HG02884 (cell line): ENCODE results near the gene FMN2.
"Not testable (repeated sequence)": the region's sequence is repeated elsewhere in the genome, so short reads cannot be mapped to it uniquely, and the experiment has no call there.

Experiments
- ATAC-seq: cut with Tn5 transposase; IDR thresholded peaks from one replicate; pipeline ENCODE4 v1.9.1; 2021; ENCODE audit warnings: mild to moderate bottlenecking, moderate library complexity; ENCODE audit not compliant: unreplicated experiment

FMN2 gene

DNA sequence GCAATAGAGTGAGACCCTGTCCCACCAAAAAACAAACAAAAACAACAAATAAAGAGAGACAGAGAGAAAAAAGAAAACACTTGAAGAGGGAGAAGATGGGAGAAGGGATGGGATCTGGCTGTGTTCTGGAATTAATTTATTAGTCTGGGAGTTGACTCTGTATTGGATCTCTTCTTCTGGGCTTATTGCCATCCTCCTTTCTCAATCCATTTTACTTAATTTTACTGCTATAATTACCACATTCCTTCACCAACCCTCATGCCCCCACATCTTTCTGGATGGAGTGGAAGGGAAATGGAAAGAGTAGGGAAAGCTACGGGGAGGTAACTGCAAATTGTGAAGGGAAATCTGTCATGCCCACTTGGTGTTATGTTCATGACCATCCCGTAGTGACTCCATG lies 42.9 kb downstream of the FMN2 start:
- ATAC-seq = no peak

DNA sequence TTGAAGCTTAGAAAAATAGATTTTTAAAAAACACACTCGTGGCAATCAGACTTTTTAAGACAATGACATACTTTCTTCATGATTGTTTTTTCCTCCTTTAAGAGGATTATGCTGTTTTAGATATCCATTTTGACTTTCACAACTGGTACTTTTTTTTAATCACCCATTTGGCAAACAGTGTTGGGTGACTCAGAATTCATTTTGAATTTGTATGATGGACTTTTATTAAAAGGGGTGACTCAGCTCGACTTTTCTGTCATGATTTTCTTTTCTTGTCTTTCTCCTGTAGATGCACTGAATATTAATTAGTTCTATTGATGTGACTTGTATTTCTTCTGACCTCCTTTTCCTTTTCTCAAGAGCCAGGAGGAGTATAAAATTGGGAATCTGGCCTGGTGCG lies 44.7 kb downstream of the FMN2 start:
- no peak for ATAC-seq

DNA sequence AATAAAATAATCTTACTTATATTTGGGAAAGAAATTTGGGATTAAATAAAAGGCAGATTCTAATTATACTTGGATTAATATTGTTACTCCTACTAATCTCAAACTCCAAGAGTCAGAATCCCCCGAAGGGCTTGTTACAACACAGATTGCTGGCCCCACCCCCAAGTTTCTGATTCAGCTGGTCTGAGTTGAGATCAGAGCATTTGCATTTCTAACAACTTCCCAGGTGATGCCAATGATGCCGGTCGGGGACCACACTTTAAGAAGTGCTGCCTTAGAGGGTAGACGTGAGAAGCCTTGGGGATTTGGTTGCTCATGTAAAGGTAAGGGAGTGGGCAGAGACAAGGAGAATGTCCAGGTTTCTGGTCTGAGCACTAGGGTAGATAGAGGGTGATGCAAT lies 47.2 kb downstream of the FMN2 start:
- no peak for ATAC-seq

DNA sequence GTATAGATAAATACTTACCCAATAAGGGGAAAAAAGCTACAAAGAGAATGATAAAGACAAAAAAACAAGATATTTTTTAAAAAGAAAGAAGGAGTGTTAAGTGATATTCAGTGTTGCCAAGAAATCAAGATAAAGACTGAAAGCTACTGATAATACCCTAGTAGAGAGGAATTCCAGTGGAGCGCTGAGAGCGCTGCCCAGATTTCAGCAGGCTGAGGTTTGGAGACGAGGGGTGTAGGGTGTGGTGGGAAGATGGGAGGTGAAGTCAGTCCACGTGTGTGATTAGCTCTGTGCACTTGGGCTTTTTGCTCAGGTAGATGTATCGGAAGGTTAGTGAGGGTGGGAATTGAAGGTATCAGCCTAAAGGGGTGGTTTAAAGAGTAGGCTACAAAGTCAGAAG lies 47.8 kb downstream of the FMN2 start:
- no peak for ATAC-seq

DNA sequence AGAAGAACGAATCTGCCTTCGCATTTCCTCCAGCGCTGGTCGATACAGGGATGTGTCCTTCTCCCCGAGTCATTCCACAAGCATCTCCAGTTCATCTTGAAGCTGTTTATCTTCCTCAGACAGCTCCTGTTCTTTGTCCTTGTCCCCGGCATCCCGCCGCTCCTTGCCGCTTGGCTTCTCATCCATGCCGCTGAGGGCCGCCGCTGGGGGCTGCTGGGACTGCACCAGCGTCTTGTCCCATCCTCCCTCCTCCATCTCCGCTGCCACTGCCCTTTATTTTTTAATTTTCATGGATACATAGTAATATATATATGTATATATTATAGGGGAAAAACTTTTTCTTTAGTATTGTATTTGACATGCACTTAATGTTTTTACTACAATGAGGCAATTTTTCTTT lies 53.4 kb downstream of the FMN2 start:
- no peak for ATAC-seq

DNA sequence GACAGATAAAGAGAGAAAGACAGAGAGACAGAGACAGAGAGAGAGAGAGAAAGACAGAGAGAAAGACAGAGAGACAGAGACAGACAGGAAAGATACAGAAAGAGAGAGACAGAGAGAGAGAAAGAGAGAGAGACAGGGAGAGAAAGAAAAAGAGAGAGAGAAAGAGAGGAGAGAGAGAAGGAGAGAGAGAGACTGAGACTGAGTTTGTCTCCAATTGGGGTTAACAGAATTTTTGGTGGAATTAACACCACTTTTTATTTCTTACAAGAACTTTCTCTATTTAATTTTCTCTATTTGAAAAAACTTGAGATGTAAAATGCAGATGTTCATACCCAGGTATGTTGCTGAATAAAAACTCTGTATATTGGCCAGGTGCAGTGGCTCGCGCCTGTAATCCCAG lies 56.6 kb downstream of the FMN2 start:
- ATAC-seq = no peak

DNA sequence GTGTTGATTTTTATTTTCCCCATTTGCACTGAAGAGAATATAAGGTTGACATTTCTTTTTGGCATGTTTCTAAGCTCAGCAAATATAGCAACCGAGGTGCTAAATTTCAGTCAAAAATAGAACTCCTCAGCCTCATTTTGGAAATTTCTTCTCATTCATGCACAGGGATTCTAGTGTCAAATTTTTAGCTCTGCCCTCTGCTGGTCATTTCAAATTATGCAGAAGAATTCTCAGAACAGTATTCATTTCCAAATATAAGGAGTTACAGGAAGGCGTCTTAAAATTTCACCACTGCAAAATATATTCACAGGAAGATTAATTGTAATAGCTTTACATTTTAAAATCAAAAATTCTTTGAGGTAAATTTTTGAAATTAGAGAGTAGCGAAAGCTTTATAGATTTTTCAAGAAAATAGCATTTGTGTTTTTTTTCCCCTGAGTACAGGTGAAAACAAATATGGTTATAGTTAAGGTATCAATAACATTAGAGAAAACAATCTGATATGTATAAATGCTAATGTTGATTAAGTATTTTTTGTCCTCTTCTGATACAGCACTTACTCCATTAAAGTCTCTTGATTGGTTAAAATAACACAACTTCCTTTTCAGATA lies 57.9 kb downstream of the FMN2 start:
- ATAC-seq = no peak

DNA sequence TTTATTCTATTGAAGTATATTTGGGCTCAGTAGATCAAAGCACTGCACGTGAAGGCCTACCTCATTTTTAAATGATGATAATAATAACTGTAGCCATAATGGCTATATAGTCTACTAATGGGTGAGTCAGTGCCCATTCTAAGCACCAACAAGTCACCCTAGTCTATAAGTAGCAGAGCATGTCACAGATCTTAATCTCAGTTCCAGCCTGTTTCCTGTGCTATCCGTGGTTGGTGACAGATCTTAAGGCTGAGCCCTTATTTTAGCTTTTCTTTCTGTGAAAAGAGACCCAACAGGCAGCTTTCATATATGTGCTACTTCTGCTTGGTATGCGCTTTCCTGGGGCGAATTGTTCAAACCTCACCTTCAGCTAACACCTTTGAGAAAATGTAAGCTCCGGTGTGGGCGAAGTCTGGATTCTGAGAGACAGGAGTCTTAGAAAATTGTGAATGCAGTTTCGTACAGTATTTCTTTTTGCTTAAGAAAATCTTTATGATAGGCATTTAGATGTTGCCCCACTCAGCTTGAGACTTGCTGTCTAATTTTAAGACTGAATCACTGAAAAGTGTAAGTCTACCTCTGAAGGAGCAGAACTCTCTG lies 59.6 kb downstream of the FMN2 start:
- no peak for ATAC-seq

DNA sequence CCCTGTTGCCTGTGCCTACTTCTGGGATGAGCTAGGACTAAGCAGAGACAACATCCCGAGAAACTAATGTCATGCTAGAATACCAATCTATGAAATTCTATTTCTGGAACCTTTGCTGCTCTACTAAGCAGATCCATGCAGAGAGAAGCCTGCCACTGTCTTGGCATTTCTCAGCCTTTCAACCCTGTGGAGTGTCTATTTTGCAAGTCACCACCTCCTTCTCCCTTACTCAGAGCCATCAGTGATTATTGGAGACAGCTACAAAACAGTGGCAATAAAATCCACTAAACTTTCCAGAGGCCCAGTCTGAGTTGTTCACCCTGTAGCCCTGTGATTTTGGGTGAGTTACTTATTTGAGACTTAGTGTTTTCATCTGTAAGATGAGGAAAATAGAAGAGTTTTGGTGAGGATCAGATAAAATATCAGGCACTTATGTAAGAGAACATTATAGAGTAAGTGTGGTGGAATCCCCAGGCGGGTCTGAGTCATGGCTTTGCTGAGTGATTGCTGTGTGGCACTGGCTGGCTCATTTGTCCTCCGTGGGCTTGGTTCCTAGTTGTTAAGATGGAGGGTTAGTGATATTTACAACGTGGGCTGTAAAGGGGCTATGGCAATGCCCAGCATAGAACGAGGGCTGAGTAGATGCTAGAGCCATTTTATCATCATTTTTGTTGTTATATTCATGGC lies 61.1 kb downstream of the FMN2 start:
- ATAC-seq = no peak

DNA sequence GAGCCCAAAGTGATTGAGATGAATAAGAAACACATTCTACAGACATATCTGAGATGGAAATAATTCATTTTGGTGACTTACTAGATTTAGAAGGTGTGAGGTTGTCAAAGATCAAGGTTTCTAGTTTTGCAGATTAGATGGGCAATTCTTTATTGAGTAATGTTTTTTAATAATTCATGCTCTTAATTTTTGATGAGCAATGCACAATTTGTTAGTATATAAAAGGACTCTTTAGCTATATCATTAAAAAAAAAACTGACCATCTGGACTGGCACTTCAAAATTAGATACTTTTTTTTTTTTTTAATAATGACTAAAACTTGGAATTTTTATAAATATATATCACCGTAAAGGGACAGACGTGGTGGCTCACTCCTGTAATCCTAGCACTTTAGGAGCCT lies 63.9 kb downstream of the FMN2 start:
- ATAC-seq = no peak

DNA sequence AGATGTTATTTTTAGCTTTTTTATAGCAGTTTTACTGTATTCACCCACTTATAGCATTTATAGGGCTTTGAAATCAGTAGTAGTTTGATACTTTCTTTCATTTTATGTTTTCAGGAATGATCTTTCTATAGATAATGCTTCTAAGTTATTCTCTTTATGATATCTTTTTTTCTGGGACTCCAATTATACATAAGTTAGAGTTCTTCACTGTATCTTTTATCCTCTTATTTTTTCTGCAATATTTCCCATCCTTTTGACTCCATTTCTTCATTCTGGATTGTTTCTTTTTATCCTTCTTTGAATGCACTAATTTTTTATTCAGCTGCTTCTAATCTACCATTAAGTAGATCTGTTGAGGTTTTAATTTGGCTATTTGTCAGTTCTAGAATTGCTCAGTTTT lies 73.1 kb downstream of the FMN2 start:
- no peak for ATAC-seq

DNA sequence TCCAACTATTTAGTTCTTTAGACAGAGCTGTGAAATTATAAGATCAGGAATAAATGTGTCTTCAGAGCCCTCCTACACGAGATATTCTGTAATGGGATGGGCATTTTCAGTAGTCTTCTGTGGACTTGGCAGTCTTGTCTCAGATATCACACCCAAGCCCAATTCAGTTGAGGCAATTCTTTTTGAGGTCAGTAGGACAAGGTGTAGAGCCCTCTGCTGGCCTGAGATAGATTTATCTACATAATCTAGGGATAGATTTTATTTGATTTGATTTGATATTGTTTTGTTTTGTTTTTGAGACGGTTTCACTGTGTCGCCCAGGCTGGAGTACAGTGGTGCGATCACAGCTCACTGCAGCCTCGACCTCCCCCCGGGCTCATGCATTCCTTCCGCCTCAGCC lies 77.5 kb downstream of the FMN2 start:
- no peak for ATAC-seq

DNA sequence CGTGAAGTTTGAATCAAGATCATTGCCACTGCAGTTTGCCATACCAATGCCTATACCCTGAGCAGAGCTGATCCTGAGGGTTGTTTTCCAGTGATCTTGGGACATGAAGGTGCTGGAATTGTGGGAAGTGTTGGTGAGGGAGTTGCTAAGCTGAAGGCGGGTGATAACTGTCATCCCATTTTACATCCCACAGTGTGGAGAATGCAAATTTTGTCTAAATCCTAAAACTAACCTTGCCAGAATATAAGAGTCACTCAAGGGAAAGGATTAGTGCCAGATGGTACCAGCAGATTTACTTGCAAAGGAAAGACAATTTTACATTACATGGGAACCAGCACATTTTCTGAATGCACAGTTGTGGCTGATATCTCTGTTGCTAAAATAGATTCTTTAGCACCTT lies 78.6 kb downstream of the FMN2 start:
- no peak for ATAC-seq

DNA sequence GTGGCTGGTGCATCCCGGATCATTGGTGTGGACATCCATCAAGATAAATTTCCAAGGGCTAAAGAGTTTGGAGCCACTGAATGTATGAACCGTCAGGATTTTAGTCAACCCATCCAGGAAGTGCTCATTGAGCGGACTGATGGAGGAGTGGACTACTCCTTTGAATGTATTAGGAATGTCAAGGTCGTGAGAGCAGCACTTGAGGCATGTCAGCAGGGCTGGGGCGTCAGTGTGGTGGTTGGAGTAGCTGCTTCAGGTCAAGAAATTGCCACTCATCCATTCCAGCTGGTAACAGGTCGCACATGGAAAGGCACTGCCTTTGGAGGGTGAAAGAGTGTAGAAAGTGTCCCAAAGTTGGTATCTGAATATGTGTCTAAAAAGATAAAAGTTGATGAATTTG lies 79.1 kb downstream of the FMN2 start:
- ATAC-seq = no peak

DNA sequence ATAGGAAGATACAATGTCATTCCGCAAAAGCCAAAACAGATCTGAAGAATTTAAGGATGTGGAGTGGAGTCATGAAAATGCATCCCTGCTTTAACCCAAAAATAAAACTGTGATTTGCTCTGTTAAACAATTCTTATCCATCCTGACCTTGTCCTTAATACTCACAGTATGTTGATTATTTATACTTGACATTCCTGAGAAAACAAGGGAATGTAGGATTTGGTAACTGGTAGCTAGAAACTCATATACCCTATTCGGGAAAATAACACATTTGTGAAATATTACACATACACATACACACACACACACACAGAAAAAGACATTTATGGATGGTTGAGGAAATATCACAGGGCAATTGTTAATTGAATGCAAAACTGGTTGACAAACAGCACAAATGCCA lies 80.2 kb downstream of the FMN2 start:
- no peak for ATAC-seq

DNA sequence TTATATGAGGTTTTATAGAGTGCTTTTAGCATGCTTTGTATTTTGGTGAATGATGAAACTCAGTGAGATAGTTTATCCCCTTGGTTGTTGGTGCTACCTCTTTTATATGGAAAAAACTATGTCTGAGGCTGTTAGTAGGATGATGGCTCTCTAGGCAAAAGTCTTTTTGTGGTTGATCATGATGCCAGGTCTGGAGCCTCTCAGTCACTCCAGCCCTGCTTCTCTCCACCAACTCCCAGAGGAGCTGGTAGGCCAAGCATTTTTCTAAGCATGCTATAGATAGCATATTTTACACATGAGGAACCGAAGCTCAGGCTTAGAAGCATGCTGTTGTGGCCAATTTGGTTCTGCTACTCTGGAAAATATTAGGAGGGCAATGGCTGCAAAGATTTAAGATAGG lies 82.2 kb downstream of the FMN2 start:
- ATAC-seq = no peak

DNA sequence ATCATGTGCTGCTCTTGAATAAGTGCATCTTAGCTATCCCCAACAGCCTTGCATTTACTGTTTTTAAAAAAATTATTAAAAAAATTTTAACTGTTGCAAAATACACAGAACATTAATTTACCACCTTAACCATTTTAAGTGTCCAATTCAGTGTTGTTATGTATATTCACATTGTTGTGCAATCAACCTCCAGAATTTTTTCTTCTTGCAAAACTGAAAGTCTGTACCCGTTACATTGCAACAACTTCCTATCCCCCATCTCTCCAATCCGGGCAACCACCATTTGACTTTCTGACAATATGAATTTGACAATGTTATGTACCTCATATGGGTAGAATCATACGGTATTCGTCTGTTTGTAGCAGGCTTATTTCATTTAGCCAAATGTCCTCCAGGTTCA lies 83.1 kb downstream of the FMN2 start:
- no peak for ATAC-seq

DNA sequence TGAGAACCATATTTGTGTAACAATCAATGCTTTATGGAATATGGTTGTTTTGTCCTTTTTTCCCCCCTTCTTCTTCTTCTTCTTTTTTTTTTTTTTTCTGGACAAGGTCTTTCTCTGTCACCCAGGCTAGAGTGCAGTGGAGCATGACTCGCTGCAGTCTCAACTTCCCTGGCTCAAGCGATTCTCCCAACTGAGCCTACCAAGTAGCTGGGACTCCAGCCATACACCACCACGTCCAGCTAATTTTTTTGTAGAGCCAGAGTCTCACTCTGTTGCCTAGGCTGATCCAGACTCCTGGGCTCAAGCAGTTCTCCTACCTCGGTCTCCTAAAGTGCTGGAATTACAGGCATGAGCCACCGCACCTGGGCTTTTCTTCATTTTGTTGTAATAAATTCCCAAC lies 86.7 kb downstream of the FMN2 start:
- ATAC-seq = no peak

DNA sequence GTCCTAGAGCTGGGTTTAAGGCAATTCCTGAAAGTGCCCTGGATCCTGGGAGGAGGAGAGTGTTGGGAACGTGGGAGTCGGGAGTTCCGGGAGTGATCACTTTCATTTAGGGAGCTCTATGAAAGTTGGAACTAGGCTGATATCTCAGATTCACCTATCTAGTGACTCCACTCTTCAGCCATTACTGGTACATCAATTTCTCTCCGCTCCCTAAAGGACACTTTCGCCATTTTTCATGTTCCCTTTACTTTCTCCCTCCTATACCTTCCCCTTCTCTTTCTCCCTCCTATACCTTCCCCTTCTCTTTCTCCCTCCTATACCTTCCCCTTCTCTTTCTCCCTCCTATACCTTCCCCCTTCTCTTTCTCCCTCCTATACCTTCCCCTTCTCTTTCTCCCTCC lies 93.0 kb downstream of the FMN2 start:
- ATAC-seq = not testable (repeated sequence)

DNA sequence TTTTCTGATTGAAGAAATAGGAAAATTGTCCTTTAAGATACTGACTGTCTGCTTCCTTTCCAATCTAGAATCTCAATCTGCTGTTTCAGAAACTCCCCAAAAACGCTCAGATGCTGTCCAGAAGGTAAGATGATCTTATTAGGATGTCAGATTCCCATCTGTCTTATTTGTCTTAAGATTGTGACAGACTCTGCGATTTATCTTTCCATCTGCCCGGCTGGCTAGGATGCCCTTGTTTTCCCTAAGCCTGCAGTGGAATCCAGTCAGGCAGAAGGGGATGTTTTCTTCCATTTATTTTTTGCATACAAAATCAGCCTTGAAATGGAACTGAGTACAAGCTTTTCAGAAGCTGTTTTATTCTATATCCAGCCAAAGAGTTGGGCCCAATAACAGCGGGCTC lies 96.5 kb downstream of the FMN2 start:
- ATAC-seq = no peak

DNA sequence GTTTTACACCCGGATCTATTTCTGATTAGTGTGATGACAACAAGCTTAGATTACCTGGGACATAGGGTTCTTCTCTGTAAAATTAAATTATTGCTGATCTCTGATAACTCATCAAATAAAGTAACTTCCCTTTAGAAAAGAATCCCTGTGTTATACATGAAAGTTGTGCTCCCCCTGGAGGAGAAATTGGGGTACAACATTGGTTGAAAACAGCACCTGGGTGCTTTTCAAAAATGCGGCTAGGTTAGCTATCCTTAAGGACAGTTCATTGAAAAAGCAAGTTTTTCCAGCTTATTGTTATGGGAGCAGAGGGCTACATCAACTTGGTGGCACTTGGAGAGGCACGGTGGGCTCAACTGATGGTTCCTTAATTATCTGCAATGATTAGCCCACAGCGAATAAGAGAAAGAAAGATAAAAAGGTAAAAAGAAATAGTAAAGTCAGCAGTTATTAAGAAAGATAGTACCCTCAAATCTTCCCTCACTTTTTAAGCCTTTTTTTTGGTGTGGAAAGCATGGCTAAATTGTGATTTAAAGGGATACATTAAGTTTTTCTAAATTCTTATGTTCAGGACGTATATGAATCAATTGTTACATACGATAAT lies 97.8 kb downstream of the FMN2 start:
- ATAC-seq = peak; percentile 72

DNA sequence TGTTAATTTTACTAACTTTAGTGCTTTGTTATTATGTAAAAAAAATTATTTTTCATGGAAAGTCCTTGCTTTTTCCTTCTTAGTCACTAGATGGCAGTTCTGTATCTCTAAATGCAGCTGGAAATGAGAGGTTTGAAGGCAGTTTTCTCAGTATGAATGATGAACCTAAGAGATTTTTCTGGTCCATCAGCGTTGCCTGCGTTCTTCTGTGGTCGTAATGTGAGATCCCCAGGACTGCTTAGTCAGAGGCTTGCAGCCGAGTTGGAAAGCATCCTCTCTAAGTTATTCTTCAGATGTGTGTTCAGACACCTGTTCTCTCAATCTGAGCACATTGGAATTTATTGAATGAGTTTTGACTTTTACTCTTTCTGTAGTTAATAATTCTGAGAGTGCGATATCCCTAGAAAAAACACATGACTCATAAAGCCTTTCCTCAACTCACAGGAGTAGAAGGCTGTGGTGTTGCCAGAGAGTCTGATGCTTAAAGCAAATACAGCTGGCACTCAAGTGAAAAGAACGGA lies 99.3 kb downstream of the FMN2 start:
- ATAC-seq = no peak
